GDM1 (cell line): ENCODE data around the gene INHA.

ENCODE experiments used
- DNase-seq: peaks from one replicate; lab custom pipeline; 2025; lab: John Stamatoyannopoulos, UW

Gene INHA, protein sequence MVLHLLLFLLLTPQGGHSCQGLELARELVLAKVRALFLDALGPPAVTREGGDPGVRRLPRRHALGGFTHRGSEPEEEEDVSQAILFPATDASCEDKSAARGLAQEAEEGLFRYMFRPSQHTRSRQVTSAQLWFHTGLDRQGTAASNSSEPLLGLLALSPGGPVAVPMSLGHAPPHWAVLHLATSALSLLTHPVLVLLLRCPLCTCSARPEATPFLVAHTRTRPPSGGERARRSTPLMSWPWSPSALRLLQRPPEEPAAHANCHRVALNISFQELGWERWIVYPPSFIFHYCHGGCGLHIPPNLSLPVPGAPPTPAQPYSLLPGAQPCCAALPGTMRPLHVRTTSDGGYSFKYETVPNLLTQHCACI

DNA sequence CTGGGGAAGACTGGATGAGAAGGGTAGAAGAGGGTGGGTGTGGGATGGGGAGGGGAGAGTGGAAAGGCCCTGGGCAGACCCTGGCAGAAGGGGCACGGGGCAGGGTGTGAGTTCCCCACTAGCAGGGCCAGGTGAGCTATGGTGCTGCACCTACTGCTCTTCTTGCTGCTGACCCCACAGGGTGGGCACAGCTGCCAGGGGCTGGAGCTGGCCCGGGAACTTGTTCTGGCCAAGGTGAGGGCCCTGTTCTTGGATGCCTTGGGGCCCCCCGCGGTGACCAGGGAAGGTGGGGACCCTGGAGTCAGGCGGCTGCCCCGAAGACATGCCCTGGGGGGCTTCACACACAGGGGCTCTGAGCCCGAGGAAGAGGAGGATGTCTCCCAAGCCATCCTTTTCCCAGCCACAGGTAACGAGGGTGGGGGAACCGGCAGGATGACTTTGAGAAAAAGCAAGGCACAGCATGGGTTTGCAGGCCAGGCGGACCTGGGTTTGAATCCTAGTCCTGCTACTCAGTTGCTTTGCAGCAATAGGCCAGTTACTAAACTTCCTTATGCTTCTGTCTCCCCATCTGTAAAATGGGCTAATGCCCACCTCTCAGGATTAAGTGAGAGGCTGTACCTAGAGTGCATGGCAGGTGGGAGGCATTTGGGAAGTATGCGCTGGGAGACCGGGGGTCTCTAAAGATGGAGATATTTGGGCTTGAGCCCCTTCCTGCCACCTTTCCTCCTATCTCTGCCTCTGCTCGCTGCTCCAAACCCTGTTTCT, at the start of gene INHA:
Gene INHA (plus strand): TSS at position 74 of the 765 bp plus-strand sequence. CDS start 65 bp downstream, at position 139.
- DNase-seq, result no peak

DNA sequence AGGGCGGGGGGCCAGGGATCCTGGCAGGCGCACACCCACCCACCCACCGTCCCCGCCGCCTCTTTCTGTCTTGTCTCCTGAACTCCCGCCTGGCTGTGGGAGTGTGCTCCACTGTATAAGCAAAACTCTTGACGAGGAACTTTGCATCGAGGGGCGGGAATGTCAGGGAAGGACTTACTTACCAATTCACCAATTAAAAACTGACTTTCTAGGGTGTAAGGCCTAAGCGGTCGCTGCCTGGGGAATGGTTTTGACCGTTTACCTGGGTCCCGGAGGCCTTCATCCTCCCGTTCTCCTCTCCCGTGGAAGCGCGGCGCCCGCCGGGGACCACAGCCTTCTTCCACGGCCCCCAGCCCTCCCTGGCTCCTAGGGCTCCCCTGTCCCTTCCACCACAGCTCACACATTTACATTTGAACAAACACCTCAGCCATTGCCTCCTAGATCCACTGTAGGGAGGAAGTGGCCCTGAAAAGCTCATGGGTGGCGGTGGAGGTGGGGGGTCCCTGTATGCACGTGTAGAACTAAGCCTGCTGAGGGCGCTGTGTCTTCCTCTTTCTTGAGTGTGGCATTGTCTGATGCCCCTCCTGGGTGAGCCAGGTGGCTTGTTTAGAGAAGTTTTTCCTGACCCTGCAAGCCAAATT, 49.0 kb upstream of the INHA start:
- no peak for DNase-seq

DNA sequence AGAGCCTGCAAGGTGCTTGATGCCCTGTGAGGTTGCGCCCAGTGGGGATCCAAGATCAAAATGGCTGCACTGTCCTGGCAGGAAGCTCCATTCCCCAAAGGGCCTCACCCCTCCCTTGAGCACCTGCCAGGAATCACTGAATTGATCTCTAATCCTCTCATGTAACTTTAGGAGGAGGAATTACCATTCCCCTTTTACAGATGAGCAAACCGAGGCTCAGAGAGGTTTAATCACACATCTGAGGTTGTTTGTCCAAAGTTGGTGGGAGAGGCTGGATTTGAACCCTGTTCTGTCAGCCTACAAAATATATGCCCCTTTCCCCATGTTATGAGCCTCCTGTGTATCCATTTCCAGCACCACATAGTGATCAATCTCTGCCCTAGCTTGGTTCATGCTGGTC, 47.3 kb upstream of the INHA start:
- DNase-seq, result no peak

DNA sequence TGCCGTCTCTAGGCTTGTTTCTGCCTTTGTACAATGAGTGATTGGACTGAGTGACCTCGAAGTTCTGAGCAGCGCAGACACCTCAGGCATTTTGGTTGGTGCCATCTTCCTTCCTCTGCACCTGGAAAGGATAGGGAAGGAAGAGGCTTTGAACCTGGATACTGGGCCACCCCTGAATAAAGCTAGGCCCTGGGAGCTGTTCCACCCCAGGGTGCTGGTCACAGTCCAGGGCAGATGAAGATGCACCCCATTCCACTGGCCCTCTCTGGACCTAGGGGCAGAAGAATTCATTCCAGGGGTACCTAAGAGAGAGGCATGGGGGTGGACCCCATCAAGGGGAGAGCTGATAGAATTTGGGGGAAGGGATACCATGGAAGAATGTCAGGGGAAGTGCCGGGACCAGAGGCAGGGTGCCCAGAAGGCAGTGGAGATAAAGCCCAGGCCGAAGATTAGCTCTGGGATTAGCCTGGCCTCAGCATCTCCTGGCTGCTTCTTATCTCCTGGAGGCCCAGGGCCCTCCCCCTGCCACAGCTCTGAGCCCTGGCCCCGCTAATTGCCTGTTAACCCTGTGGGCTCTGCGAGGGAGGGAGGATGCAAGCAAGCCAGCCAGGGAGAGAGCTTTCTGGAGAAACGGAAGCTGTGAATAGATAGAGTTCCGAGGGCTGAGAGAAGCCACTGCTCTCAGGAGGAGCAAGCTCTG, 46.4 kb upstream of the INHA start:
- DNase-seq, result no peak

DNA sequence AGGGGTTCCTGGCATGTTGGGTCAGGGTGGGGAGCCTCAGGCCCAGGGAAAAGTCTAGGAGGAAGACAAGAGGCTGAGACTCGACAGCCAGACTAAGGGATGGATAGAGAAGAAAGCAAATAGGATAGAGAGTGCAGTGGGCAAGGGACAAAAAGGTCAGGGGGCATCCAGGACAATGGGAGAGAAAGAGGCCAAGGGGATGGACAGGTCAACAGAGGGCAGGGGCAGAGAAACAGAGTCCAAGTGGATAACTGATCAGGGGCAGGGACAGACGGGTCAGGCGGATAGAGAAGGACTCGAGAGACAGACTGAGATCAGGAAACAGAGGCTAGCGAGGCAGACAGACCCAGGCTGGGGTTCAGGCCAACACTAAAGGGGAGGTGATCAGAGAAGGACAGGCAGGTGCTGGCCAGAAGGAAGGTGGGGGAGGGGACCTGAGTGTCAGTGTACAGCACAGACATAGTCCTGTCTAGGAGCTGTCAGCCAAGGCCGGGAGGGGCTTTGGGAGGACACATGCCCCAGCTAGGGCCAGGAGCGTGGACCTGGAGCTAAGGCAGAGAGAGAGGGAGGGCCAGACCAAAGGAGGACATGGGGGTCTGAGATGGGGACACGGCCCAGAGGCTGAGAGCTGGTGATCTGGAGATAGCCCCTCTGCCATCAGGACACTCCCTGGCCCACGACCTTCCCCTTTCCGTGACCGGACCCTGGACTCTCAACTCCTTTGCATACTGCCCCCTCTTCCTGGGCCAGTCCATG, 45.6 kb upstream of the INHA start:
- no peak for DNase-seq

DNA sequence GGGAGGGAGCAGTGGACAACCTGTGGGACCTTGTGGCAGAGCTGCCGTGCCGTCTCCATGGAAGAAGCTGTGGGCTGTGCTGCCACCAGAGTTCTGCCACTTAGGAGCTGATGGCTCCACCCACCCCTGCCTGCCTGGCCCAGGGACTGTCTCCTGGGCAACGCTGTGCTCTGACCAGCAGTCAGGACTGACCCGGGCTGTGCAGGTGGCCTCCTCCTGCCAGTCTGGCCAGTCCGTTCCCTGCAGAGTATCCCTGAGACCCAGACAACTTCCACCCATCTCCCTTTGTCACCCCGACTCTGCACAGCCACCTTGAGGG, 45.1 kb upstream of the INHA start:
- no peak for DNase-seq

DNA sequence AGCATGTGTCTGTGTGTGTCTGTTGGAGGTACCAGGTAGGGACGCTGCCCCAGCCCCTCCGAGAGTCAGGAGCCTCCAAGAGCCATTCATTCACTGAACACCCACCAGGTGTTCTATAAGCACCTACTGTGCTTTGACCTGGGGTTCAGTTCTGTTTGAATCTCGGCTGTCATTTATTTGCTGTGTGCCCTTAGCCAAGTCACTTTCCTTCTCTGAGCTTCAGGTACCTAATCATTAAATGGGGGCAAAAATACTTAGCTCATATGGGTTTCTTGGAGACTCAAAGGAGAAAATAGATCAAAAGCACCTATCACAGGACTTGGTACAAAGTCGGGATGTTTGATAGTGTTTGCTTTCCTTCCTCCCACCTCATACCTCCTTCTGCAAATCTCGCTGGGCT, 44.6 kb upstream of the INHA start:
- DNase-seq, result no peak

DNA sequence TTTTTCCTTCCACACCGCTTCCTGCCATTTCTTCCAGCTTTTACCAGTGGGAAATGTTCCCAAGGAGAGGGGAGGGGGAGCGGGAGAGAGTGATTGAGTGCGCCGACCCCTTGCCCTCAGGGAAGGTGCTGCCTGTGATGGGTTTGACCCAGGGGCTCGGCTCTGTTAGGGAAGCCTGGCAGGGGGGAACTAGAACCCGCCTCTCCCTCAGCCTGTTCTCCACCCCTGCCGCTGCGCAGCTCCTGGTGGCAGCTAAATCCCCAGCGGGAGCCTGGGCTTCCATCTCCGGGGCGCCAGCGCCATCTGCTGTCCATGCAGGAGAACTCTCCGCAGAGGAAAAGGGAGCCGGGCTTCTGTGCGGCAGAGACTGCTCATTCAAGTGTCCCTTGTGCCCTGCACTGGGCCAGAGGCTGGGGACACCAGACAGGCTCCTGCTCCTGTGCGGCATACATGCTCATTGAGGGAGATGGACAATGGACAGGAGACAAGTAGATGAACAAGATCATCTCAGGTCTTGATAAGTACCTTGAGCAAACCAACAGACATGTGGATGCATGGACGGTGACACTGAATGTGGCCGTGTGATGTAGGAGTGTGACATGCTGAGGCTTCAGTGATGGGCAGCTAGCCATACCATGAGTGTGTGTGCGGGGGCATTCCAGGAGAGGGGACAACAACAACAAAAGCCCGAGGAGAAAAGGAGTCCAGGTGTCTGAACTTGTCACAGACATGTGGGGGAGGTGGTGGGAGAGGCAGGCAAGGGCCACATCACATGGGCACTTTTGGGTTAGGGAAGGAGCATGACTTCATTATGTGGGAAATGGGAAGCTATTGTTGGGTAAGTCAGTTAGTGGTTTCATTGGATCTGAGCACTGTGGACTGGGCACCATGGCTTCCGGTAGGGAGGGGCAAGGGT, 41.8 kb upstream of the INHA start:
- DNase-seq, result peak; percentile 68

DNA sequence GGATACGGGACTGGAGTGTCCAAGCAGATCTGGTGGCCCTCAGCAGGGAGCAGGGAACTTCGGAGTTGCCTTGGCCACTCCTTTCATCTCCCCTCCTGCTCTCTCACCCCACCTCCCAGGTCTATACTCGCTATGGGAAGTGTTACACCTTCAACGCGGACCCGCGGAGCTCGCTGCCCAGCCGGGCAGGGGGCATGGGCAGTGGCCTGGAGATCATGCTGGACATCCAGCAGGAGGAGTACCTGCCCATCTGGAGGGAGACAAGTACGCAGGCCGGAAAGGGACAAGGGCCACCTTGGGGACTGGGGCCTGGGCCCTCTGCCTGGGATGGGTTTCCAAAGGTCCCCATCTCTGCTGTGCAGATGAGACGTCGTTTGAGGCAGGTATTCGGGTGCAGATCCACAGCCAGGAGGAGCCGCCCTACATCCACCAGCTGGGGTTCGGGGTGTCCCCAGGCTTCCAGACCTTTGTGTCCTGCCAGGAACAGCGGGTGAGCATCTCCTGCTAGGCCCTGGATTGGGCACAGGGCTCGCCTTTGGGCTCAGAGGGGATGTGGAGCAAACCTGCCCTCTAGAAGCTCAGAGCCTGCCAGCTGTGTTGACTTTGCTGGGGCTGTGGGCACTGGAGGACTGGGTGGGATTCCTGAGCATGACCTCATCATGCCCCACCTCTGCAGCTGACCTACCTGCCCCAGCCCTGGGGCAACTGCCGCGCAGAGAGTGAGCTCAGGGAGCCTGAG, 40.3 kb upstream of the INHA start:
- no peak for DNase-seq

DNA sequence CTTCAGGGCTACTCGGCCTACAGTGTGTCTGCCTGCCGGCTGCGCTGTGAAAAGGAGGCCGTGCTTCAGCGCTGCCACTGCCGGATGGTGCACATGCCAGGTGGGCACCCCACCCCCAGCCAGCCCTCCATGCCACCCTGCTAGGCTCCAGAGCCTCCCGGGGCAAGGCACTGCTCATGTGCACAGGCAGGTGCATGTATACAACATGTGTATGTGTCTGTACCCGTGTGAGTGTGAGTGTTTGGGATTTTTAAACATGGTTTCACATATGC, 39.8 kb upstream of the INHA start:
- DNase-seq, result no peak

DNA sequence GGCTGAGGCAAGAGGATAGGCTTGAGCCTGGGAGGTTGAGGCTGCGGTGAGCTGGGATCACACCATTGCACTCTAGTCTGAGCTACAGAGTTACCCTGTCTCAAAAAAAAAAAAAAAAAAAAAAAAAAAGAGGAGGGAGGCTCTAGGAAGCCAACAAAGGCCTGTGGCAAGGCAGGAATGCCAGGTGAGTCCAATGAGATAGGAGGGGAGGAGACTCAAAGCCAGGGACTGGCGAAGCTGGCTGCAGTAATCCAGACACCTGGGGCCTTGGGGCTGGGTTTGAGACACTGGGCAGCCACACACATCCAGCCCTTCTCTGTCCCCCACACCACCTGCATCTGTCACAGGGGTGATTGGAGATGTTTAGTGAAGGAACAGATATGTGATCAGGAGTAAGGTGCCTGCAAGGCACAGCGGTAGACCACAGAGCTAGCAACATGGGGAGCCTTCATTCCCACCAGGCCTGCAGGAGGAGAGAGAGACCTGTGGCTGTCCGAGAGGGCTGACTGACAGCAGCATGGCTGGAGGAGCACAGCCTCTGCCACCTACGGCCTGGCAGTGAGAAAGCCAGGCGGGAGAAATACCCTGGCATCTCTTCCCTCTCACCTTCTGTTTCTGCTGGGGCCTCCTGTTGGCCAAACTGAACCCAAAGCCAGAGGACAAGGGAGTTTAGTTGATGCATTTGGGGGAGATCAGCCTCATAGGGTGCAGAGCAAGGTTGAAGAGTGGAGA, 38.0 kb upstream of the INHA start:
- no peak for DNase-seq

DNA sequence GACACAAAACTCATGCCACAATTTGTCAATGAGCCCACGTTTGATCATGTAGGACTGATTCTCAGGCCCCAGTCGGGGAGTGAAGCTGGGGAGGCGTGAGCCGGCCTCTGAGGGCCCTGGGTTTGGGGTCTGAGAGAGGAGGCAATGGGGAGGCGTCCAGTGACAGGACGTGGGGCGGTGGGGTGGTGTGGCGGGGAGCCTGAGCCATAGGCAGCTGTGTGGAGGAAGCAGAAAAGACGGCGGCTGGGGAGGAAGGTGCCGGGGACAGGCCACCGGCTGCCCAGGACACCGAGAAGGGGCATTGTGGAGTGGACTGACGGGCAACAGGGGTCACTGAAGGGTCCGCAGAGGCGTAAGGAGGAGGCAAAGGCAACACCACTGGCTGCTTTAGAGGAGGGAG, 35.7 kb upstream of the INHA start:
- DNase-seq, result no peak

DNA sequence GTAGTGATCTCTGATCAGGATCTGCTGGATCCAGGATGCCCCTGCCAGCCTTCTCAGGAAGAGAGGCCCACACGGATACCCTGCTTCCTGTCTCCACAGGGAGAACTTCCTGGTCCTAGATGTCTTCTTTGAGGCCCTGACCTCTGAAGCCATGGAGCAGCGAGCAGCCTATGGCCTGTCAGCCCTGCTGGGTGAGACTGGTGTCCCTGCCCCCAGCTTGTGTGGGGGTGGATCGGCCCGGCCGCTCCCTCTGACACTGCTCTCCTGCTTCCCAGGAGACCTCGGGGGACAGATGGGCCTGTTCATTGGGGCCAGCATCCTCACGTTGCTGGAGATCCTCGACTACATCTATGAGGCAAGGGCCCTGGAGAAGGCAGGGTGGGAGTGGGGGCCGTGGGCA, 35.1 kb upstream of the INHA start:
- DNase-seq, result no peak

DNA sequence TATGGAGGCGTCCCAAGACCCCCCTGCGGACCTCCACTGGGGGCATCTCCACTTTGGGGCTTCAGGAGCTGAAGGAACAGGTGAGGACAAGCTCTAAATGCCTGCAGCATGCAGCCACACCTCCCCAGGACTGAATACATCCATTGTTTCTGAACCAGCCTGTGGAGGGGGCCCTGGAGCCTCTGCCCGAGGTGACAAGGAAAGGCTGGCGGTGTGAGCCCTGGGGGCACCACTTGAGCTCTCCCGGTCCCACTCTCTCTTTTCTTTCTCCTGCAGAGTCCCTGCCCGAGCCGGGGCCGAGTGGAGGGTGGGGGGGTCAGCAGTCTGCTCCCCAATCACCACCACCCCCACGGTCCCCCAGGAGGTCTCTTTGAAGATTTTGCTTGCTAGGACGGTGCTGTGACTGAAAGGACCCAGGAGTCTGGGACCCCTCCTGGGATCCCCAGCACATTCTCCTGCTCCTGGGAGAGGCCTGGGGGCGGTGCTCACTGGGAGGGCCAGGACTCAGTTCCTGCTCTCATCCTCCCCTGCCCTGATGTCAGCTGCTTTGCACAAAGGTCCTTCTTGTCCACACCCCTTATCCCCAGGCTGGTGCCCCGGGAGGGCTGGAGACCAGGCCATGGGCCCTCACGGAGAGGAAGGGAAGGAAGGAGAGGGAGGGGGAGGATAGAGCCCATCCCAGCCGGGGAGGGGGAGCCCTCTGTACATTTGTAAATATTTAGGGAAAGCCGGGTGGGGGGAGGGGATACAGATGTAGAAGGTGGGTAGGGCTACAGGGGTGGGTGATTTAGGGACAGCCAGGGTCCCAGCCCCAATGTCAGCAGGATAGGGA, 34.2 kb upstream of the INHA start:
- no peak for DNase-seq

DNA sequence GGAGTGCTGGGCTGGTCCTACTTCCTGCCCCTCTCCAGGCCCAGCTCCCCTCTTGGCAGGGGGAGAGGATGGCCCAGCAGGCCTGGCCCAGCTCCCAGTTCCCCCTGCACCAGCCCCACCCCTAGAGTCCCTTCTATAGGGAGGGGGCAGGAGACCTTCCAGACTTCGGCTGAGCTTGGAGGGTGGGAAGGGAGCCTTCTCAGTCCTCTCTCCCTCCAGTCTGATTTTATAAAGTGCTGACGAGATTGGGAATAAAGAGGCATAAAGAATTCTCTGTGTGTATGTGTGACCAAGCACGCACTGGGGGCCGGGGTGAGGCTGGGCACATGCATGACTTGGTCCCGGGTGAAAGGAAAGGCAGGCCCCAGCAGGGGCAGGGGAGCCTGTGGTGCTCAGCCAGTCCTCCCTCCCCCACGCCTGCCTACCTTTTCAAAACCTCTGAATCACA, 33.6 kb upstream of the INHA start:
- DNase-seq, result no peak

DNA sequence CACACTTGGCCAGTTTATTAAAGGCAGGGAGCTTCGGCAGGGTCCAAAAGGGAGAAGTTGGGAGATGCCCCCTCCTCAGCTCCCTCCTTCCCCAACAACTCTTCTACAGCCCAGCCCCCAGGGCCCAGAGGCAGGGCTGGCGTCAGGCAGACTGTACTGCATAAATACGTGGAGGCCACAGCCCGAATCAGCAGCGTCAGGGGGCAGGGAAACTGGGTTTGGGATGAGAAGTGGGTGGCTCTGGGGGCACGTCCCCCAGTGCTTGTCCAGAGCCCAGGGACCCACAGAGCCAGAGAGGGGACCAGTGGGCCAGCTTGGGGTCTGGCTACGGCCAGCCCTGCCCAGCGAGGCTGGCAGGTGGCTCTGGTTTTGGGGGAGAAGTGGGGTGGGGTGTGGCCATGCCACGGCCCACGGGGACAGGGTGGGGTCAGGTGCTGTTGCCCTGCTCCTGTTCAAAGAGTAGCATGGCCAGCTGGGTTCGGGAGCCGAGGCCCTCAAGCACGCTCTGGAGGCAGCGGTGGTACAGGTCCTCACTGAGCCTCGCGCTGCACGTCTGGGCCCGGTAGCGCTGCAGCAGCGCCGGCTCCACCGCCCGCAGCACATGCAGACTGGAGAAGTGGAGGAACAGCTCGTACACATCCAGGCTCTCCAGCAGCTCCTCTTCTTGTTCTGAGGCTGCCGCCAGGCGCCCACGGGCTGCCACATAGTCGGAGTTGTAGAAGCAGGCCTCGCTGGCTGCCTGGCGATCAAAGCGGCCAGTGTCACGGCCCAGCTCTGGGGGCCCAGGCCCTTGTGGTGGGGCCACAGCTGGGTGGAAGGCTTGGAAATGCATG, 32.9 kb upstream of the INHA start:
- no peak for DNase-seq

DNA sequence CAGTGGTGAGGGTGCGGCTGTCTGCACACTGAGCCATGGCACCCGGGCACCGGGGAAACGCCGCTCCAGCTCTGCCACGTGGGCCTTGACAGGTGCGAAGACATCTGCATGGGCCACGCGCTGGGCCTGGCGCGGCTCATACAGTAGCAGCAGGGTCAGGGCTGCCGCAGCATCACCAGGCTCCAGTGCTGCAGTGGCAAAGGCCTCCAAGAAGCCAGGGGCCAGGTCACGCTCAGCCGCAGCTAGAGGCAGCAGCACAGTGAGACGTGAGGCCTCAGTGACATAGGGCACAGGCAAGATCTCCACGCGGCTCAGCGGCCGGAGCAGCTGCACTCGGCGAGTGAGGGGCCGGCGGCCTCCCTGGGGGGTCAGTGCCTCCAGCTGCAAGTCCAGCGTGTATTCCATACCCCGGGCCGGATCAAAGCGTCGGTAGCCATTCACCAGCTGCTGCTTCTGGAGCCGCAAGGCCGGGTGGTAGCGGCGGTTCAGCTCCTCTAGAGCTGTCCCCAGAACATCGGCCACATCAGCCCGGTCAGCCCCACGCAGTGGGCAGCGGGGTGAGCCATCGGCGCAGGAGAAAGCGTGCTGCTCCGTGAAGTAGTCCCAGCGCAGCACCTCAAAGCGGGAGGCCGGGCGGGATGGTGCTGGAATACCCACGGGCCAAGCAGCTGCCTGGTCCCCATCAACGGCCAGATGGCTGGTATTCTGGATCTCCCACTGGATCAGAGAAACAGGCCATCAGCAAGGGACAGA, 32.0 kb upstream of the INHA start:
- DNase-seq, result no peak
